Neural progenitor cell (in vitro differentiated cells): Measurements from ENCODE around the gene TCAF1.

Experiments used
- EZH2 ChIP-seq: fragments of 200-600 bp; sonication (generic); IDR thresholded peaks from 2 replicates; pipeline ENCODE4 v1.6.1; 2017; ENCODE audit warnings: antibody characterized with exemption, mild to moderate bottlenecking, moderate library complexity
- EZH2phosphoT487 ChIP-seq: fragments of 200-600 bp; sonication (generic); IDR thresholded peaks from 2 replicates; pipeline ENCODE4 v1.6.1; 2017; ENCODE audit warnings: antibody characterized with exemption
- TF ChIP-seq, protein P1 (sequence below): fragments of 200-600 bp; sonication (generic); IDR thresholded peaks from 2 replicates; pipeline ENCODE4 v1.5.1; 2017; ENCODE audit warnings: antibody characterized with exemption, mild to moderate bottlenecking

DNA sequence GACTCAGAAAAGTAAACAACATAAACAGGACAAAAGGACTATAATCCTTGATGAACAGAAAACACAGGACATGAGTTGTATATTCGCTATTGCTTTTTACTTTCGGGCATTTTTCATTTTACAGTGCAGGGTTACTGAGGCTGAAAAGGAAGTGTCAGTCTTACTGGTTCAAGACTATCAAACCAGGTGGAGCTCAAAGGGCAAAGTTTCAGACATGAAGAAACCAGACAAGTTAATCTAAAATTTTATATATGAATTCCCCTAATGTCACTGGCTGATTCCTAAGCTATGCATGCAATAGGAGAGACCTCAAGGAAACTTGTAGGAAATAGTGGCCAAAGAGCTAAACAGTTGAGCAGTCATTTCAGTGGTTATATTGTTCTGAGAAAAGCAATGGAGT, 11.4 kb downstream of the TCAF1 start:
- TF ChIP-seq, protein P1, sequence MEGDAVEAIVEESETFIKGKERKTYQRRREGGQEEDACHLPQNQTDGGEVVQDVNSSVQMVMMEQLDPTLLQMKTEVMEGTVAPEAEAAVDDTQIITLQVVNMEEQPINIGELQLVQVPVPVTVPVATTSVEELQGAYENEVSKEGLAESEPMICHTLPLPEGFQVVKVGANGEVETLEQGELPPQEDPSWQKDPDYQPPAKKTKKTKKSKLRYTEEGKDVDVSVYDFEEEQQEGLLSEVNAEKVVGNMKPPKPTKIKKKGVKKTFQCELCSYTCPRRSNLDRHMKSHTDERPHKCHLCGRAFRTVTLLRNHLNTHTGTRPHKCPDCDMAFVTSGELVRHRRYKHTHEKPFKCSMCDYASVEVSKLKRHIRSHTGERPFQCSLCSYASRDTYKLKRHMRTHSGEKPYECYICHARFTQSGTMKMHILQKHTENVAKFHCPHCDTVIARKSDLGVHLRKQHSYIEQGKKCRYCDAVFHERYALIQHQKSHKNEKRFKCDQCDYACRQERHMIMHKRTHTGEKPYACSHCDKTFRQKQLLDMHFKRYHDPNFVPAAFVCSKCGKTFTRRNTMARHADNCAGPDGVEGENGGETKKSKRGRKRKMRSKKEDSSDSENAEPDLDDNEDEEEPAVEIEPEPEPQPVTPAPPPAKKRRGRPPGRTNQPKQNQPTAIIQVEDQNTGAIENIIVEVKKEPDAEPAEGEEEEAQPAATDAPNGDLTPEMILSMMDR, result no peak
- TF ChIP-seq EZH2phosphoT487 (no peak), EZH2 (no peak)
